CD4-positive, alpha-beta memory T cell (primary cell): Measurements from ENCODE around the gene RTN4R. TPM values are rescaled to one million over a fixed set of nuclear protein-coding genes. Genes with fewer than 3 reads are reported as not detected.
A peak's percentile ranks its signal among the peaks of the same experiment; 100 is the strongest.

Experiments
- CTCF ChIA-PET: fragments of 350-600 bp; sonication (Branson Sonifier 250); formaldehyde crosslinking; loops from one replicate; lab custom pipeline; 2021; ENCODE audit warnings: inconsistent platforms; ENCODE audit not compliant: partially characterized antibody; lab: Charles Lee
- POLR2A ChIA-PET: fragments of 350-600 bp; sonication (Branson Sonifier 250); formaldehyde crosslinking; loops from one replicate; lab custom pipeline; 2021; ENCODE audit not compliant: partially characterized antibody; lab: Charles Lee
- DNase-seq, 5 donors: peaks; one replicate each; pipeline versions ENCODE4 v3.0.0 to v3.0.0-alpha.2; 2020 to 2022; ENCODE audit warnings: mixed read lengths in 1 of 5
- H3K27ac ChIP-seq: one replicate; pipeline ENCODE4 v1.7.0; 2013; ENCODE audit warnings: low read depth, low read length
- H3K27me3 ChIP-seq: 2 replicates; pipeline ENCODE4 v1.7.0; 2013; ENCODE audit warnings: mild to moderate bottlenecking, low read length, moderate library complexity; ENCODE audit not compliant: insufficient read depth
- H3K36me3 ChIP-seq: 2 replicates; pipeline ENCODE4 v1.7.0; 2013; ENCODE audit warnings: mild to moderate bottlenecking, low read length, moderate library complexity; ENCODE audit not compliant: insufficient read depth
- H3K4me1 ChIP-seq: 2 replicates; pipeline ENCODE4 v1.7.0; 2013; ENCODE audit warnings: mild to moderate bottlenecking, low read length, moderate library complexity; ENCODE audit not compliant: insufficient read depth
- H3K4me3 ChIP-seq, 2 donors: one replicate each; pipeline ENCODE4 v1.7.0; 2013; ENCODE audit warnings: low read length in 2 of 2, mild to moderate bottlenecking in 1 of 2
- H3K9me3 ChIP-seq, 2 donors: one replicate each; pipeline ENCODE4 v1.7.0; 2013; ENCODE audit warnings: low read length in 2 of 2, control low read depth in 1 of 2; ENCODE audit not compliant: control insufficient read depth in 1 of 2
- H3K27ac Mint-ChIP-seq, 7 donors: one replicate each; pipeline ENCODE4 v1.8.0; 2020 to 2021; ENCODE audit warnings: mixed read lengths in 7 of 7, mild to moderate bottlenecking in 6 of 7, inconsistent platforms in 3 of 7, moderate library complexity in 3 of 7
- H3K27me3 Mint-ChIP-seq, 2 donors: one replicate each; pipeline ENCODE4 v1.8.0; 2020 to 2021; ENCODE audit warnings: mixed read lengths in 2 of 2
- H3K36me3 Mint-ChIP-seq, 2 donors: one replicate each; pipeline ENCODE4 v1.8.0; 2020 to 2021; ENCODE audit warnings: mixed read lengths in 2 of 2, inconsistent platforms in 1 of 2, mild to moderate bottlenecking in 1 of 2
- H3K4me1 Mint-ChIP-seq, 4 donors: one replicate each; pipeline ENCODE4 v1.8.0; 2020 to 2021; ENCODE audit warnings: mixed read lengths in 4 of 4, mild to moderate bottlenecking in 1 of 4
- H3K4me3 Mint-ChIP-seq, 8 donors: one replicate each; pipeline ENCODE4 v1.8.0; 2020 to 2021; ENCODE audit warnings: mixed read lengths in 8 of 8, mild to moderate bottlenecking in 7 of 8, moderate library complexity in 6 of 8, inconsistent platforms in 3 of 8
- H3K9me3 Mint-ChIP-seq, 8 donors: one replicate each; pipeline ENCODE4 v1.8.0; 2020 to 2021; ENCODE audit warnings: mixed read lengths in 8 of 8, mild to moderate bottlenecking in 5 of 8, inconsistent platforms in 3 of 8, moderate library complexity in 1 of 8
- intact Hi-C: fragments of 100-400 bp; cut with micrococcal nuclease; formaldehyde crosslinking; loops from one replicate; pipeline ENCODE4 v1.15.1; 2023
- polyA plus RNA-seq, 2 donors: library from polyadenylated mRNA; unstranded; fragments of 300-500 nt; fragmentation: Illumina TruSeq; gene quantifications; one replicate each; pipeline ENCODE4 v1.2.3, GENCODE V29; 2021
- total RNA-seq, 2 experiments: library from RNA; stranded (reverse); gene quantifications; one replicate each; pipeline ENCODE4 v1.2.3, GENCODE V29; 2021

The RTN4R gene
- total and polyA plus RNA-seq, 4 experiments from 2014 or later: 1.7 to 6.3 (median 2.4) TPM

DNA sequence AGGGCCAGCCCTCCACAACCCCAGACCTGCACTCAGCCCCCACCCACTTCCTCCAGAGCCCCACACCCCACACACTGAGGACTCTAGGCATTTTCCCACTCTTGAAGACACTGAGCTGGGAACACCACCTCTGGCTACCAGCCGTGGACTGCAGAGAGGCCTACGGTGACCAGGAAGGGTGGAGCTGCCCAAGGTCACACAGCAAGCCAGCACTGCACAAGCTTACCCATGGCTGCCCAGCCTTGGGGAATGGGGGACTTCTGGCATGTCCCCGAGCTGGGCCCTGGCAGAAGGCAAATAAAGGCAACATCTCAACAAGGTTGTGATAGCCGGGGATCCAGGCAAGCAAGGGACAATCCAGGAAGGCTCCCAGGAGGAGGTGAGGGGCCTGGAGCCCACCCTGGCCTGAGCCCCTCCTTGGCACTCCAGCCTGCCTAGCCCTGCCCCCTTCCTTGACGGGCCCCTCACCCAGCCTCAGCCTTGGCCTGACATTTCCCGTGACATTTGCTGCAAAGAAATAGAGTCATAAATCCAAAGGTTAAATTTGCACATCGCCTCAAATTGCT lies 5.5 kb downstream of the RTN4R start:
- H3K9me3 Mint-ChIP-seq: no peaks in the 10 kb centered on the region
- intact Hi-C loops: no loop called here
- Histone ChIP-seq H3K4me3 (no peak overlapping the region), H3K36me3 (no peaks in the 10 kb centered on the region), H3K9me3 (no peaks in the 10 kb centered on the region), H3K27ac (no peak overlapping the region), H3K4me1 (peaks cover 8% of the 10 kb centered on the region), H3K27me3 (no peaks in the 10 kb centered on the region)
- H3K27ac Mint-ChIP-seq: no peak overlapping the region
- no peak overlapping the region for H3K4me3 Mint-ChIP-seq
- H3K27me3 Mint-ChIP-seq: peaks cover 0 to 1% of the 10 kb centered on the region in 2 donors
- ChIA-PET CTCF (no interaction called here), POLR2A (no interaction called here)
- no peak for DNase-seq
- no peaks in the 10 kb centered on the region for H3K36me3 Mint-ChIP-seq
- peaks cover 0 to 12% (median 4%) of the 10 kb centered on the region in 4 donors for H3K4me1 Mint-ChIP-seq

DNA sequence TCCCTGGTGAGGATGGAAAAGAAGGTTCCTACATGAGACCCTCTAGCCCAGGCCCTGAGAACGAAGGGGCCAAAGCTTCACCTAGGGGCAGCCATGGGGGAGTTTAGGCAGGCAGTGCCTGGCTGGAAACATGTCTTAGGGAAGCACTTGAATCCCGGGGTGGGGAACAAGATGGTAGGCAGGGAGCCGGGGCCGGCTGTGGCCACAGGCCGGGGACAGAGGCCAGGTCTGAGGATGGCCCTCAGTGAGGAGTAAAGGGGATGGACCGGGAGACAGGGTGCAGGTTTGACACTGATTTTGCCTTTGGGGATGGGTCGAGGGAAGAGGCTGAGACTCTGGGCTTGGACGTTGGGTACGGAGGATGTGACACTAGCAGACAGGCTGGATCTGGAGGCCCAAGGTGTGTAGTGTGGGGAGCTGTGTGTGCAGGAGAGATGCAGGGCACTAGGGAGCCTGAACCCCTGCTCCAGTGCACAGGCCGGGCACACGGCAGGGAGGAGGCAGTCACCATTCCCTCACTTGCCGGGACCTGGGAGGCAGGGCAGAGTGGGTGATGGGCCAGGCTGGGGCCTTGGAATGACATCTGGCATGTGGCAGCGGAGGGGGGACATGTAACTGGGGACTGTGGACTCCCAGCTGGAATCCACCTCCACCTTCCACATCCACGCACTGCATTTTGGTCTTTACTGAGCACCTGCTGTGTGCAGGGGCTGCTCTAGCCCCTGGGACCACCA lies 6.1 kb downstream of the RTN4R start:
- ChIA-PET POLR2A (no interaction called here), CTCF (no interaction called here)
- Mint-ChIP-seq H3K36me3 (no peaks in the 10 kb centered on the region), H3K9me3 (no peaks in the 10 kb centered on the region), H3K27ac (peak overlapping the region in 2 of 7 donors; percentile 16 to 24), H3K27me3 (peaks cover 0 to 1% of the 10 kb centered on the region in 2 donors), H3K4me3 (no peak overlapping the region), H3K4me1 (peaks cover 0 to 12% (median 4%) of the 10 kb centered on the region in 4 donors)
- intact Hi-C loops: no loop called here
- Histone ChIP-seq H3K36me3 (no peaks in the 10 kb centered on the region), H3K27ac (no peak overlapping the region), H3K27me3 (no peaks in the 10 kb centered on the region), H3K4me3 (no peak overlapping the region), H3K4me1 (peaks cover 1% of the 10 kb centered on the region), H3K9me3 (no peaks in the 10 kb centered on the region)
- no peak for DNase-seq

GRCh38 chr22:20260071-20260765 lies 7.9 kb downstream of the RTN4R start:
- H3K36me3 Mint-ChIP-seq: no peaks in the 10 kb centered on the region
- no peak overlapping the region for H3K27ac ChIP-seq
- DNase-seq: peak in 1 of 5 donors; percentile 19
- ChIA-PET POLR2A (no interaction called here), CTCF (no interaction called here)
- no peaks in the 10 kb centered on the region for H3K27me3 ChIP-seq
- H3K27ac Mint-ChIP-seq: no peak overlapping the region
- no peaks in the 10 kb centered on the region for H3K27me3 Mint-ChIP-seq
- no peaks in the 10 kb centered on the region for H3K4me1 ChIP-seq
- H3K4me3 ChIP-seq: no peak overlapping the region
- H3K9me3 ChIP-seq: no peaks in the 10 kb centered on the region
- no peaks in the 10 kb centered on the region for H3K36me3 ChIP-seq
- peaks cover 0 to 6% (median 0%) of the 10 kb centered on the region in 4 donors for H3K4me1 Mint-ChIP-seq
- peak overlapping the region in 1 of 8 donors; percentile 63 for H3K4me3 Mint-ChIP-seq
- intact Hi-C loops: no loop called here
- no peaks in the 10 kb centered on the region for H3K9me3 Mint-ChIP-seq

DNA sequence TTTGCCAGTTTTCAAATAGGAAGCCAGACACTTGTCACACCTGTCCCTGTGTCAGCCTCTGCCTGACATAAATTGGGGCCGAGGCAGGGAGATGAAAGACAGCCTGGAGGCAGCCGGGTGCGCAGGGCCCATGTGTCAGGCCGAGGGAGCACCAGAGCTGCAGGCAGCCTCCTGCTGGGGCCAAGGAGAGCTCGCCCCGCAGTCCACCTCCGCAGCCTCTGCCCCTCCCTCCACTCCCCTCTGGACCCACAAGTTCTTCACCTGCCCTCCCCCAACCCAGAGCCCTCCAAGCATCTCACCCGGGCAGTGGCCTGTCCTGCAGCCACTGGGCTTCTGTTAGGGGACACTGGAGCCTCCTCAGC lies 8.8 kb downstream of the RTN4R start:
- ChIA-PET CTCF (interaction anchor here (0.8 to 2.0 kb wide), 3 partner anchors 15 to 195 kb away, joined by 3 to 9 read pairs (median 8); no protein-coding TSS in a partner anchor), POLR2A (no interaction called here)
- H3K27me3 ChIP-seq: no peaks in the 10 kb centered on the region
- no peak overlapping the region for H3K4me3 Mint-ChIP-seq
- no peaks in the 10 kb centered on the region for H3K27me3 Mint-ChIP-seq
- no peaks in the 10 kb centered on the region for H3K36me3 Mint-ChIP-seq
- H3K9me3 ChIP-seq: no peaks in the 10 kb centered on the region
- no peaks in the 10 kb centered on the region for H3K4me1 ChIP-seq
- no peaks in the 10 kb centered on the region for H3K9me3 Mint-ChIP-seq
- H3K36me3 ChIP-seq: no peaks in the 10 kb centered on the region
- peaks cover 4 to 7% (median 4%) of the 10 kb centered on the region in 4 donors for H3K4me1 Mint-ChIP-seq
- H3K4me3 ChIP-seq: no peak overlapping the region
- no peak overlapping the region for H3K27ac Mint-ChIP-seq
- intact Hi-C loops: no loop called here
- DNase-seq: peak in 1 of 5 donors; percentile 30
- H3K27ac ChIP-seq: no peak overlapping the region

GRCh38 chr22:20258584-20259326 lies 9.4 kb downstream of the RTN4R start:
- H3K4me1 Mint-ChIP-seq: peaks cover 0 to 7% (median 4%) of the 10 kb centered on the region in 4 donors
- no peaks in the 10 kb centered on the region for H3K27me3 Mint-ChIP-seq
- H3K36me3 Mint-ChIP-seq: no peaks in the 10 kb centered on the region
- no peak overlapping the region for H3K4me3 Mint-ChIP-seq
- H3K9me3 Mint-ChIP-seq: no peaks in the 10 kb centered on the region
- Histone ChIP-seq H3K27ac (no peak overlapping the region), H3K4me1 (no peaks in the 10 kb centered on the region), H3K27me3 (no peaks in the 10 kb centered on the region), H3K9me3 (no peaks in the 10 kb centered on the region), H3K36me3 (no peaks in the 10 kb centered on the region), H3K4me3 (no peak overlapping the region)
- intact Hi-C loops: no loop called here
- ChIA-PET CTCF (interaction anchor here (0.8 to 2.0 kb wide), 4 partner anchors 14 to 196 kb away, joined by 3 to 9 read pairs (median 6); no protein-coding TSS in a partner anchor), POLR2A (no interaction called here)
- peak overlapping the region in 1 of 7 donors; percentile 59 for H3K27ac Mint-ChIP-seq
- peak in 1 of 5 donors; percentile 41 for DNase-seq

- no peaks in the 10 kb centered on the region for H3K27me3 ChIP-seq
- intact Hi-C loops: no loop called here
- H3K36me3 ChIP-seq: no peaks in the 10 kb centered on the region
- Mint-ChIP-seq H3K27ac (no peak overlapping the region), H3K9me3 (no peaks in the 10 kb centered on the region), H3K4me1 (peaks cover 0 to 7% (median 4%) of the 10 kb centered on the region in 4 donors), H3K4me3 (no peak overlapping the region), H3K36me3 (no peaks in the 10 kb centered on the region), H3K27me3 (no peaks in the 10 kb centered on the region)
- H3K4me1 ChIP-seq: no peaks in the 10 kb centered on the region
- DNase-seq: peak in 1 of 5 donors; percentile 25
- CTCF ChIA-PET: interaction anchor here (1.2 to 2.0 kb wide), 3 partner anchors 14 to 101 kb away, joined by 4 to 9 read pairs (median 8); no protein-coding TSS in a partner anchor
- no peak overlapping the region for H3K27ac ChIP-seq
- H3K9me3 ChIP-seq: no peaks in the 10 kb centered on the region
- POLR2A ChIA-PET: no interaction called here
- H3K4me3 ChIP-seq: no peak overlapping the region
Observed at GRCh38 chr22:20258021-20258299, 10.2 kb downstream of the RTN4R start.
